NCI-H146 (cell line): ENCODE measurements around the gene MRTFA.
"Not testable (repeated sequence)": the region's sequence is repeated elsewhere in the genome, so short reads cannot be mapped to it uniquely, and the experiment has no call there.

Source experiments
- DNase-seq: peaks from one replicate; lab custom pipeline; 2025; lab: John Stamatoyannopoulos, UW

The MRTFA gene

GRCh38 chr22:40636380-40637182 lies at the start of gene MRTFA:
Gene MRTFA, minus strand, starts transcription at chr22:40636719.
- peak; percentile 98 for DNase-seq

- no peak for DNase-seq
These were observed 48.9 kb upstream of the MRTFA start for GRCh38 chr22:40685406-40685805.

GRCh38 chr22:40684728-40685127 lies 48.2 kb upstream of the MRTFA start:
- DNase-seq, result no peak

- no peak for DNase-seq
These were observed 44.9 kb upstream of the MRTFA start for GRCh38 chr22:40681451-40681850.

GRCh38 chr22:40680819-40681183 lies 44.3 kb upstream of the MRTFA start:
- no peak for DNase-seq

GRCh38 chr22:40679964-40680818 lies 43.7 kb upstream of the MRTFA start:
- DNase-seq, result no peak

- DNase-seq, result no peak
These were observed 42.9 kb upstream of the MRTFA start, which contains the start of gene MCHR1 for GRCh38 chr22:40679249-40679963. Gene MCHR1, plus strand, starts transcription at chr22:40679484. Its CDS starts 169 bp downstream, at chr22:40679653.

- DNase-seq, result no peak
These were observed 42.2 kb upstream of the MRTFA start for GRCh38 chr22:40678493-40679248.

- DNase-seq, result no peak
These were observed 40.1 kb upstream of the MRTFA start for GRCh38 chr22:40676644-40677043.

- not testable (repeated sequence) for DNase-seq
These were observed 39.6 kb upstream of the MRTFA start for GRCh38 chr22:40676166-40676565.

- DNase-seq, result no peak
These were observed 37.8 kb upstream of the MRTFA start for GRCh38 chr22:40674274-40674673.

- DNase-seq, result no peak
These were observed 36.5 kb upstream of the MRTFA start for GRCh38 chr22:40673017-40673416.

GRCh38 chr22:40671796-40672360 lies 35.4 kb upstream of the MRTFA start:
- no peak for DNase-seq

GRCh38 chr22:40671369-40671768 lies 34.9 kb upstream of the MRTFA start:
- no peak for DNase-seq

GRCh38 chr22:40670058-40670457 lies 33.5 kb upstream of the MRTFA start:
- DNase-seq, result no peak

GRCh38 chr22:40668611-40669411 lies 32.3 kb upstream of the MRTFA start:
- no peak for DNase-seq

- no peak for DNase-seq
These were observed 29.8 kb upstream of the MRTFA start for GRCh38 chr22:40666151-40666848.

GRCh38 chr22:40665312-40665711 lies 28.8 kb upstream of the MRTFA start:
- DNase-seq, result no peak

- DNase-seq, result no peak
These were observed 25.2 kb upstream of the MRTFA start for GRCh38 chr22:40661671-40662070.

GRCh38 chr22:40660730-40661129 lies 24.2 kb upstream of the MRTFA start:
- no peak for DNase-seq
